RWPE2 (cell line): ENCODE measurements around the gene KLF12.

Experiments used
- ATAC-seq: fragments of 200-7000 bp; cut with Tn5 transposase; 3 replicates; pipeline ENCODE4 v1.9.1; 2021; ENCODE audit warnings: low read depth
- DNase-seq: peaks from one replicate; pipeline ENCODE4 v3.0.0-alpha.2; 2020; ENCODE audit warnings: low spot score
- H3K27ac ChIP-seq: fragments of 450-650 bp; 2 replicates; pipeline ENCODE4 v1.5.1; 2017; ENCODE audit warnings: mild to moderate bottlenecking; ENCODE audit not compliant: poor library complexity, severe bottlenecking
- H3K27me3 ChIP-seq: fragments of 250-450 bp; sonication (Bioruptor Pico); 2 replicates; pipeline ENCODE4 v1.5.1; 2021; ENCODE audit warnings: mild to moderate bottlenecking, moderate library complexity; ENCODE audit not compliant: insufficient read depth, poor library complexity, severe bottlenecking
- H3K36me3 ChIP-seq: fragments of 250-450 bp; sonication (Bioruptor Pico); 2 replicates; pipeline ENCODE4 v1.5.1; 2020; ENCODE audit warnings: low read depth, mild to moderate bottlenecking, moderate library complexity
- H3K4me1 ChIP-seq: fragments of 250-450 bp; sonication (Bioruptor Pico); 2 replicates; pipeline ENCODE4 v1.5.1; 2021; ENCODE audit warnings: mild to moderate bottlenecking, moderate library complexity; ENCODE audit not compliant: insufficient read depth, poor library complexity, severe bottlenecking
- H3K4me3 ChIP-seq: fragments of 250-450 bp; sonication (Bioruptor Pico); 2 replicates; pipeline ENCODE4 v1.5.1; 2021; ENCODE audit warnings: mild to moderate bottlenecking, moderate library complexity; ENCODE audit not compliant: severe bottlenecking
- H3K9me3 ChIP-seq: fragments of 250-450 bp; sonication (Bioruptor Pico); 2 replicates; pipeline ENCODE4 v1.5.1; 2021; ENCODE audit warnings: mild to moderate bottlenecking, moderate library complexity; ENCODE audit not compliant: severe bottlenecking
- TF ChIP-seq, protein P1 (sequence below): fragments of 450-650 bp; IDR thresholded peaks from one replicate; pipeline ENCODE4 v1.5.1; 2017; ENCODE audit warnings: mild to moderate bottlenecking, moderate library complexity; ENCODE audit not compliant: poor library complexity, severe bottlenecking

The KLF12 gene

DNA sequence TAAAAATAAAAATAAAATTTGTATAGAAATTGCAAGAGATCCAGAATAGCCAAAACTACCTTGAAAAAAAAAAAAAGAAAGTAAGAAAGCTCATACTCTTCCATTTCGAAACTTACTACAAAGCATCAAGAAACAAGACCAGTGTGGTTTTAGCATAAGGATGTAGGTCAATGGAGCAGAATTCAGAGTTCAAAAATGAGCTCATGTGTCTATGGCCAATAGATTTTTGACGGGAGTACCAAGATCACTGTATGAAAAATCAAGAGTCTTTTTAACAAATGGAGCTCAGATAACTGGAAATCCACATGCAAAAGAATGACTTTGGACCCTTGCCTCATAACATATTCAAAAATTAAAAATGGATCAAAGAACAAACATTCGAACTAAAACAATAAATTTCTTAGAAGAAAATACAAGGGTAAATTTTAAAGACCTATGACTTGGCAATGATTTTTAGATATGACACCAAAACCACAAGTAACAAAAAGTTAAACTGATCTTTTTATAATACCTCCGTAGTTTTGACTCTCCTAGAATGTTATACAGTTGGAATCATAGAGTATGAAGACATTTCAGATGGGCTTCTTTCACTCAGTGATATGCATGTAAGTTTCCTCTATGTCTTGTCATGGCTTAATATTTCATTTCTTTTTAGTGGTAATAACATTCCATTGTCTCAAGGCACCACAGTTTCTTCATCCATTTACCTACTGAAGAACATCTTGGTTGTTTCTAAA is 43.2 kb downstream of the KLF12 start:
- no peaks in the 10 kb centered on the region for H3K27me3 ChIP-seq
- DNase-seq (no peak), ATAC-seq (no peak)
- H3K36me3 ChIP-seq: 0 out of 2 replicates have a peak, but pooled peaks cover 3% of the 10 kb centered on the region
- H3K9me3 ChIP-seq: no peaks in the 10 kb centered on the region
- H3K4me1 ChIP-seq: peaks cover 4% of the 10 kb centered on the region
- H3K27ac ChIP-seq: no peak overlapping the region
- no peak overlapping the region for H3K4me3 ChIP-seq
- TF ChIP-seq, protein P1, sequence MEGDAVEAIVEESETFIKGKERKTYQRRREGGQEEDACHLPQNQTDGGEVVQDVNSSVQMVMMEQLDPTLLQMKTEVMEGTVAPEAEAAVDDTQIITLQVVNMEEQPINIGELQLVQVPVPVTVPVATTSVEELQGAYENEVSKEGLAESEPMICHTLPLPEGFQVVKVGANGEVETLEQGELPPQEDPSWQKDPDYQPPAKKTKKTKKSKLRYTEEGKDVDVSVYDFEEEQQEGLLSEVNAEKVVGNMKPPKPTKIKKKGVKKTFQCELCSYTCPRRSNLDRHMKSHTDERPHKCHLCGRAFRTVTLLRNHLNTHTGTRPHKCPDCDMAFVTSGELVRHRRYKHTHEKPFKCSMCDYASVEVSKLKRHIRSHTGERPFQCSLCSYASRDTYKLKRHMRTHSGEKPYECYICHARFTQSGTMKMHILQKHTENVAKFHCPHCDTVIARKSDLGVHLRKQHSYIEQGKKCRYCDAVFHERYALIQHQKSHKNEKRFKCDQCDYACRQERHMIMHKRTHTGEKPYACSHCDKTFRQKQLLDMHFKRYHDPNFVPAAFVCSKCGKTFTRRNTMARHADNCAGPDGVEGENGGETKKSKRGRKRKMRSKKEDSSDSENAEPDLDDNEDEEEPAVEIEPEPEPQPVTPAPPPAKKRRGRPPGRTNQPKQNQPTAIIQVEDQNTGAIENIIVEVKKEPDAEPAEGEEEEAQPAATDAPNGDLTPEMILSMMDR: no peak

DNA sequence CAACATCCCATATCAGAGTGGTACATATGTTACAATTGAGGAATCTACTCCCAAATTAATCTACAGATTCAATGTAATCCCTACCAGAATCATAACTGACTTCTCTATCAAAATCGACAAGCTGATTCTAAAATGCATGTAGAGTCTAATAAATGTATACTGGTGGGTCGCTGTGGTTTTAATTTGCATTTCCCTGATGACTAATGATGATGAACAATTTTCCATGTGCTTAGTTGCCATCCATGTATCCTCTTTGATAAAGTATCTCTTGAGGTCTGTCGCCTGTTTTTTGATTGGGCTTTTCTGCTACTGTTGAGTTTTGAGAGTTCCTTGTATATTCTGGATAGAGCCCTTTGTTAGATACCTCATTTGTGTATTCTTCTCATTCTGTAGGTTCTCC is 43.8 kb downstream of the KLF12 start:
- Histone ChIP-seq H3K27me3 (no peaks in the 10 kb centered on the region), H3K36me3 (0 out of 2 replicates have a peak, but pooled peaks cover 3% of the 10 kb centered on the region), H3K9me3 (no peaks in the 10 kb centered on the region), H3K4me3 (no peak overlapping the region), H3K4me1 (peaks cover 4% of the 10 kb centered on the region), H3K27ac (no peak overlapping the region)
- DNase-seq: no peak
- TF ChIP-seq, protein P1: no peak
- ATAC-seq: no peak

DNA sequence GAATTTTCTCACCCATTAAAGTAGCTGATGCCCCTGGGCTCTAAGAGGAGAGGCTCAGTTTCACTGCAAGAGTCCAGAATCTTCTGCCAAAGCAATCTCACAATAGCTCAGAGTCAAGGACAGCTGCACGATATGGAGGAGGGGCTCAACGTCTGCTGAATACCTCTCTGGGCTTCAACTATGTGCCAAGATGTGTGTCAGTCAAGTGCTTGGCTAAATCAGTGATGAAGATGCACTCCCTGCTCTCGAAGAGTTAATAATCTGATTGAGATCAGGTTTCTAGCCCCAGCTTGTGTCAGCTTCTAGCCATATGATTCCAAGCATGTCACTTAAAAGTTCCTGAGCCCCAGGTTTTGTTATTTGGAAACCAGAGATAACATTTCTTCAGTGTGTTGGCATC is 46.8 kb downstream of the KLF12 start:
- ATAC-seq (no peak), DNase-seq (no peak)
- Histone ChIP-seq H3K36me3 (0 out of 2 replicates have a peak, but pooled peaks cover 3% of the 10 kb centered on the region), H3K27ac (no peak overlapping the region), H3K4me1 (peaks cover 4% of the 10 kb centered on the region), H3K9me3 (no peaks in the 10 kb centered on the region), H3K27me3 (no peaks in the 10 kb centered on the region), H3K4me3 (no peak overlapping the region)
- TF ChIP-seq, protein P1: no peak
